ENCODE results near the gene CHP1. TPM values are rescaled to one million over a fixed set of nuclear protein-coding genes. Genes with fewer than 3 reads are reported as not detected.

Gene CHP1
- total RNA-seq, 1 donor from 2014 or later, result 175 TPM

DNA sequence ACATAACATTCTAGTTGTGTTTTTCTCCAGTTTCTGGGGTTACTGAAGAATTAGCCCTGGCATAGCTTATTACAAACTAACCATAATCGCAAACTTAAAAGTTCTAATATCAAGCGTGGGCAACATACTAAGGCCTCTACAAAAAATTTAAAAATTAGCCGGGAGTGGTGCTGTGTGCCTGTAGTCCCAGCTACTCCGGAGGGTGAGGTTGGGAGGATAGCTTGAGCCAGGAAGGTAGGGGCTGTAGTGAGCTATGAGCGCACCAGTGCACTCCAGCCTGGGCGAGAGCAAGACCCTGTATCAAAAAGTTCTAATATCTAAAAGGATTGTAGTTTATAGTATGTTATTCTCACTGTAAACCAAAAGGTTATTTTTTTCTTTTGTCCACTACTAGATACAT lies 100.2 kb downstream of the CHP1 start:
- no peaks in the 10 kb centered on the region for H3K36me3 ChIP-seq
- ATAC-seq (no peak), DNase-seq (no peak)
- no peak overlapping the region for H3K27ac ChIP-seq
- no peaks in the 10 kb centered on the region for H3K9me3 ChIP-seq
- no peak overlapping the region for H3K4me3 ChIP-seq
- TF ChIP-seq, protein P1, sequence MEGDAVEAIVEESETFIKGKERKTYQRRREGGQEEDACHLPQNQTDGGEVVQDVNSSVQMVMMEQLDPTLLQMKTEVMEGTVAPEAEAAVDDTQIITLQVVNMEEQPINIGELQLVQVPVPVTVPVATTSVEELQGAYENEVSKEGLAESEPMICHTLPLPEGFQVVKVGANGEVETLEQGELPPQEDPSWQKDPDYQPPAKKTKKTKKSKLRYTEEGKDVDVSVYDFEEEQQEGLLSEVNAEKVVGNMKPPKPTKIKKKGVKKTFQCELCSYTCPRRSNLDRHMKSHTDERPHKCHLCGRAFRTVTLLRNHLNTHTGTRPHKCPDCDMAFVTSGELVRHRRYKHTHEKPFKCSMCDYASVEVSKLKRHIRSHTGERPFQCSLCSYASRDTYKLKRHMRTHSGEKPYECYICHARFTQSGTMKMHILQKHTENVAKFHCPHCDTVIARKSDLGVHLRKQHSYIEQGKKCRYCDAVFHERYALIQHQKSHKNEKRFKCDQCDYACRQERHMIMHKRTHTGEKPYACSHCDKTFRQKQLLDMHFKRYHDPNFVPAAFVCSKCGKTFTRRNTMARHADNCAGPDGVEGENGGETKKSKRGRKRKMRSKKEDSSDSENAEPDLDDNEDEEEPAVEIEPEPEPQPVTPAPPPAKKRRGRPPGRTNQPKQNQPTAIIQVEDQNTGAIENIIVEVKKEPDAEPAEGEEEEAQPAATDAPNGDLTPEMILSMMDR (IDR thresholded peaks at IDR 0.05), result no peak
- intact Hi-C loops (cut with DNase I), result no loop called here
- peaks cover 10% of the 10 kb centered on the region for H3K4me1 ChIP-seq
- no peaks in the 10 kb centered on the region for H3K27me3 ChIP-seq

Other genes with a start within 250 kb of the CHP1 start
- gene INO80, start 115.0 kb upstream of the CHP1 start, total RNA-seq, result 35.6 TPM
- gene EXD1, start 511 bp upstream of the CHP1 start, total RNA-seq, result not detected
- 0.55 TPM for gene OIP5, start 101.3 kb downstream of the CHP1 start, total RNA-seq
- 6.7 TPM for gene NUSAP1, start 101.6 kb downstream of the CHP1 start, total RNA-seq
- 15.3 TPM for gene NDUFAF1, start 171.2 kb downstream of the CHP1 start, total RNA-seq
- gene RTF1, start 185.8 kb downstream of the CHP1 start, total RNA-seq, result 27.1 TPM

Measured in upper lobe of right lung (tissue), 1 donor.